IMR-90 (cell line): ENCODE results near the gene FGR. TPM values are rescaled to one million over a fixed set of nuclear protein-coding genes. Genes with fewer than 3 reads are reported as not detected.

Experiments used
- CTCF ChIP-seq: conservative IDR thresholded peaks from 2 replicates; pipeline ENCODE4 v1.5.1; 2012; ENCODE audit warnings: mild to moderate bottlenecking, low read depth, low read length, improper control_type of control experiment
- polyA plus RNA-seq, 3 experiments: library from polyadenylated mRNA; depleted of rRNA; stranded (reverse); fragments of >200 nt; gene quantifications; 2 replicates each; pipeline ENCODE4 v1.2.3, GENCODE V29; 2012; ENCODE audit warnings: low replicate concordance in 1 of 3
- total RNA-seq: library from RNA; depleted of rRNA; stranded (reverse); fragments of >200 nt; gene quantifications from 2 replicates; pipeline ENCODE4 v1.2.3, GENCODE V29; 2012

FGR gene
- total and polyA plus RNA-seq, 2 of the 4 experiments (the other 2 are of a cell fraction): not detected

- peak; percentile 81 for TF ChIP-seq CTCF
These were observed 34.1 kb upstream of the FGR start (continued) for GRCh38 chr1:27668808-27669723.
